ENCODE results near the gene LMTK2.

LMTK2 gene

DNA sequence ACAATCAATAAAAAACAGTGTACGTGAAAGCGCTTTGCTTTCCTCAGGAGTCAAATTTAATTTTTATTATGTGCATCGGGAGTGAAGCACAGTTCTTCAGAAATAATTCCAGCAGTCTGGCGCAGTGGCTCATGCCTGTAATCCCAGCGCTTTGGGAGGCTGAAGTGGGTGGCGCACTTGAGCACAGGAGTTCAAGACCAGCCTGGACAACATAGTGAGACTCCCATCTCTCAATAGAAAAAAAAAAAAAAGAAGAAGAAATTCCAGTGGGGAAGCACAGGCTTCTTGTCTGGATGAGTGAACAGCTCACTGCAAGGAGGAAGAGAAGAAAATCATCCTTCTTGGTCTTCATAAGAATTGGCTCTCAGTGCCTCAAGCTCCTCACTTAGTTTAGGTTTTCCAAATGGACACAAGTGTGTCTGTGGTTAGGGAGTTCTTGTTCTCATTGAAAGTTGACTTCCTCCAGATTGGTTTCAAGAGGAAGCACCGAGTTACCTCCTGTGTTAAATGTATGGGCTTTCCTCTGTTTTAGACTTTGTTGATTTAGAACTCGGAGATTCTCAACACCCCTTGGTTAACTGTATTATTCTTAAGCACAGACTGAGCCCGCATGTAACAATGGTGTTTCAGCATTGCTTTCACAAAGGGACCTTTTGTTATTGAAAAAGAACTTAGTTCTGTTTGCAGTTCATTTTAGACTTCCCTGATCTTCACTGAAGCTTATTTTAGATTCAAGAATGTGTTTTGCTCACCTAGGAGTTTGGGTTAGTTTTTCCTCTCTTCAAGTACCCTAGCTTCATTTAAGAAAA is 28.0 kb downstream of the LMTK2 start:
- no peak for DNase-seq (ENCODE audit: low read depth)
- no peak overlapping the region for H3K4me3 ChIP-seq (ENCODE audit: control insufficient read depth, low read depth, low read length)
- TF ChIP-seq, protein P1, sequence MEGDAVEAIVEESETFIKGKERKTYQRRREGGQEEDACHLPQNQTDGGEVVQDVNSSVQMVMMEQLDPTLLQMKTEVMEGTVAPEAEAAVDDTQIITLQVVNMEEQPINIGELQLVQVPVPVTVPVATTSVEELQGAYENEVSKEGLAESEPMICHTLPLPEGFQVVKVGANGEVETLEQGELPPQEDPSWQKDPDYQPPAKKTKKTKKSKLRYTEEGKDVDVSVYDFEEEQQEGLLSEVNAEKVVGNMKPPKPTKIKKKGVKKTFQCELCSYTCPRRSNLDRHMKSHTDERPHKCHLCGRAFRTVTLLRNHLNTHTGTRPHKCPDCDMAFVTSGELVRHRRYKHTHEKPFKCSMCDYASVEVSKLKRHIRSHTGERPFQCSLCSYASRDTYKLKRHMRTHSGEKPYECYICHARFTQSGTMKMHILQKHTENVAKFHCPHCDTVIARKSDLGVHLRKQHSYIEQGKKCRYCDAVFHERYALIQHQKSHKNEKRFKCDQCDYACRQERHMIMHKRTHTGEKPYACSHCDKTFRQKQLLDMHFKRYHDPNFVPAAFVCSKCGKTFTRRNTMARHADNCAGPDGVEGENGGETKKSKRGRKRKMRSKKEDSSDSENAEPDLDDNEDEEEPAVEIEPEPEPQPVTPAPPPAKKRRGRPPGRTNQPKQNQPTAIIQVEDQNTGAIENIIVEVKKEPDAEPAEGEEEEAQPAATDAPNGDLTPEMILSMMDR (IDR thresholded peaks at IDR 0.05; ENCODE audit: control insufficient read depth, insufficient read depth, low read depth, low read length, missing control alignments) = no peak

DNA sequence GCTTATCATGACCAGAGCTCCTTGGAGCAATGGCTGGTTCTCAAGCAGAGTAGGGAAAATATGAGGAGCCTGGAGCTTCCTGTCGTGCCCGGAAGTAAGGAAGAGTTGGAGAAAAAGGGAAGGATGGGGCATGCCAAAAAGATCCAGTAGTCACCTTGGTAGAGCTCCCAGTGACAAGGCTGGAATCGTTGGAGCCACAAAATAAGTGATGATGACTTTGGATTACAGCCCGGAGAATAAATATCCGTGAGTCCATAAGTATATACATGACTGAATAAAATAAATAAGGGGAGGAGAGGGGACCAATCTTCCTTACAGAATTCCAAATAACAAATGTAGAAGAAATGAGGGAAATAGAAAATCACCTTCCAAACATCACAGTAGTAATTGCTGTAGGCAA is 29.3 kb downstream of the LMTK2 start:
- no peak for DNase-seq (ENCODE audit: low read depth)
- TF ChIP-seq, protein P1 (IDR thresholded peaks at IDR 0.05; ENCODE audit: control insufficient read depth, insufficient read depth, low read depth, low read length, missing control alignments) = no peak
- no peak overlapping the region for H3K4me3 ChIP-seq (ENCODE audit: control insufficient read depth, low read depth, low read length)

DNA sequence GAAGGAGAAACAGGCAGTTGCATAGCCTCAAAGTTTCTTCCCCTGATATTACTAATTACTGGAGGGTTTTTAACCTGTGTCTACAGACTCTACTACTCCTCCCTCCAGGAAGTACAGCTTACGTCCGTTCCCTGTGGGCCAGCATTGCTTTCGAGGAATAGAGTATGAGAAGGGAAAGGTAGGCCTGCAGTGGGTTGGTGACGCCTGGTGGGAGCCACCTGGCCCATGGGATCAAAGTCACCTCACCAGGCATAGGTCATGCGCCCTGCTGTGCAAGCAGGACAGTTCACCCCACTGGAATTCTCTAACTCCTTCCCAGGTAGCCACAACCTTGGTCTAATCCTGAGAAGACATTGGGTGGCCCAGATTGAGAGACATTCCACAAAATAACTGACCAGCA is 29.8 kb downstream of the LMTK2 start:
- no peak overlapping the region for H3K4me3 ChIP-seq (ENCODE audit: control insufficient read depth, low read depth, low read length)
- TF ChIP-seq, protein P1 (IDR thresholded peaks at IDR 0.05; ENCODE audit: control insufficient read depth, insufficient read depth, low read depth, low read length, missing control alignments) = no peak
- no peak for DNase-seq (ENCODE audit: low read depth)

DNA sequence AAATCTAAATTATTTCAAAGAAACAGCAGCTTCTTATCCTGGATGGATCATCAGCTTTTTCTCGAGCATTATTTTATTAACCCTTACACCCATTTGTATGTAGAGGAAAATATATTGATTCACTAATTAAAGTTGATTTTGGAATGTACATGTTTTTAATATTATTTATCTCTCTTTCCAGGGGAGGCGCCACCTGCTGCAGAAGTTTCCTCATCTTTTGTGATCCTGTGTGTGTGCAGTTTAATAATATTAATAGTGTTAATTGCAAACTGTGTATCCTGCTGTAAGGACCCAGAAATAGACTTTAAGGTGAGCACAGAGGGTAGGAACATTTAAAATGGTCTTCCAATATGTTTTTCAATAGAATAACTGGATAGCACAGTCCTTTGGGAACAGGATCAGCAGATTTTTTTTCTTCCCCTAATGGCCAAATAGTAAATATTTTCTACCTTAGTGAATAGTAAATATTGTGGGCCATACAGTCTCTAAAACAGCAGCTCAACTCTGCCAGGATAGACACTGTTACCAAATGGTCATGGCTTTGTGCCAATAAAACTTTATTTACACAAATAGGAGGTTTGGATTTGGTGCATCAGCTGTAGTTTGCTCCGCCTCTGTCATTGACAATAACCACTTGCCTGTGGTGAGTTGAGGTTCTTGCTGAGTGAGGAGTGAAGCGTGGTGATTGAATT is 30.6 kb downstream of the LMTK2 start:
- no peak overlapping the region for H3K4me3 ChIP-seq (ENCODE audit: control insufficient read depth, low read depth, low read length)
- TF ChIP-seq, protein P1 (IDR thresholded peaks at IDR 0.05; ENCODE audit: control insufficient read depth, insufficient read depth, low read depth, low read length, missing control alignments) = no peak
- no peak for DNase-seq (ENCODE audit: low read depth)

DNA sequence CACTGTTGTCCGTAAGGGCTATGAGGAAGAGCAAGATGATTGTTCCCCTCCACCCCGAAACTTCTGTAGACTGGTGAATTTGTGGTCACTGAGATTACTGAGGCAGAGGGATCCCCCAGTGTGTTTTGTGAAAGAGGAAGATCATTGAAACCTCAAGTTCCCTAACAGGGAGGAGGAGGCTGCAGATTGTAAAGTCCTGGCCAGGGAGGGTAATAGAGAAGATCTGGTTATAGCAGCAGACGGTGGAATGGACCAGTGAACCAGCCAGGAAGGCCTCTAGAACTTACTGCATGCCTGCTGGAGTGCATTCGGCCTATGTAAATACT is 31.1 kb downstream of the LMTK2 start:
- DNase-seq (ENCODE audit: low read depth) = no peak
- no peak overlapping the region for H3K4me3 ChIP-seq (ENCODE audit: control insufficient read depth, low read depth, low read length)
- TF ChIP-seq, protein P1 (IDR thresholded peaks at IDR 0.05; ENCODE audit: control insufficient read depth, insufficient read depth, low read depth, low read length, missing control alignments) = no peak

DNA sequence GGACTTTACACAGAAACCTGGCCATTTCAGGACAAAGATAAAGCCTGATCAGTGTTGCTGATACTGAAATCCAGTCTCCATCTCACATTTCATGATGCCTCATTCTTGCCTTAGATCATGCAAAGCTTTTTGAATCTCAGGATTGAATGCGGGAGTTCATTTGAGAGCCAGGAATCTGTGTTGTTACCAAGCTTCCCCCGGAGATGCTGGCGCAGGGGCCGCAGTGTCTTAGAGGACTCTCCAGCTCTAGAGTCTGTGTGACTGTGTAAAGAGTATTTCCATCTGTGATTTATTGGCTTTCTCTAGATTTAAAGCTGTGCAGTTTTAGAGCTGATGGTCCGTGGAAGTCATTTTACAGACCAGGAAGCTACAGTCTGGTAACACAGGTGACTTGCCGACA is 32.0 kb downstream of the LMTK2 start:
- H3K4me3 ChIP-seq (ENCODE audit: control insufficient read depth, low read depth, low read length) = no peak overlapping the region
- DNase-seq (ENCODE audit: low read depth) = no peak
- TF ChIP-seq, protein P1 (IDR thresholded peaks at IDR 0.05; ENCODE audit: control insufficient read depth, insufficient read depth, low read depth, low read length, missing control alignments) = no peak
